Measurements from ENCODE around the gene PTPRJ.
"Not testable (repeated sequence)": the region's sequence is repeated elsewhere in the genome, so short reads cannot be mapped to it uniquely, and the experiment has no call there.

Gene PTPRJ

DNA sequence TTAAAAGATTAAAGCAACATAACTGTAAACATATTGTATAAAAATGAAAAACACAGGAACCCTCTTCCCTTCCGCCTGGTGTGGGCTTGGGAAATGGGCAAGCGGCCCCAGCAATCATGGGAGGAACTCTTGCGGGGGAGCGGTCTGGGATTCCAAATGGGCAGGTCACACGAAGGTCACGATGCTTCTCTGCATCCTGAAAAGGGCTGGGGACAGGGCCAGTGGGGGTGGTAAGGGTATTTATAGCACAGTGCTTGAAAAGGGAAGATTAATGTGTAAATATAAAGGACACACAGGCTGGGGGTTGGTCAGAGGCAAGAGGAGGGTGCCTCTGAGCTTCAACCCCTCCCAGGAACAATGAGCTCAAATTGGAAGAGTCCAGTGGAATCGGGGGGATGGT is 189.4 kb downstream of the PTPRJ start:
- no peak for DNase-seq

DNA sequence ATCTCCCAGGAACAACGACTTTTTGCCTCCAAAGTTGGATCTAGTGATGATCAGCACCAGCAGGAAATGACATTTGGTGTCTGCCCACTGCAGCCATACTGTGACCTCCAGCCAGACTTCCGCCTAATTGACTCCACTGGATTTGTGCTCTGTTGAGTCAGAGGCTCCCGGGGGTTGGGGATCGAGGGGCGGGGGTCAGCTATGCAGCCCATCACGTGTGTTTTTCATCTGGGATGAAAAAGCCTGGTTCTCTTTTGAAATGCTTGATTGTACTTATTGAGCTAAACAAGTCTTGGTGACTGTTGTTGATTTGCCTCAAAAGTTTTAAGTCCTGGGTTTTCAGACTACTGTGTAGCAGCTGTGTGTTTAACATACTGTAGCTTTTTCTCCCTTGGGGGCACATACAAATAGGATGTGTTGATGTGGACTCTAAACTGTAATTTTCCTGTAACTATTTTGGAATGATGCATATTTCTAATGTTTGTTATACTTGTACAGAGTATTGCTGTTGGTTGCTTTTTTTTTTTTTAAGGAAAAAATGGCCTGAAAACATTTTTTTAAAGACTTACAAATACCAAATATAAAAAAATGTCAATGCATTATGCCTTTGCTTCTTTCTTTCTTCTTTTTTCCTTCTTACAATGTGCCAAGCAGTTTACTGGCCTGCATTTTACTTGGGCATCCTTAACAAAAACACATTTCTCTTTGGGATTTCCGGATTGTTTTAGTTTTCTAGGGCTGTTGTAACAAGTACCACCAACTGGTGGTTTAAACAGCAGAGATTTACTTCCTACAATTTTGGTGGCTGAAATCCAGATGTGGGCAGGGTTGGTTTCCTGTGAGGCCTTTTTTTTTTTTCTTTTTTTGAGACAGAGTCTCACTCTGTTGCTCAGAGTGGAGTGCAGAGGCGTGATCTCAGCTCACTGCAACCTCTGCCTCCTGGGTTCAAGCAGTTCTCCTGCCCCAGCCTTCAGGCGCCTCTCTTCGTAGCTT is 190.2 kb downstream of the PTPRJ start:
- DNase-seq: no peak

DNA sequence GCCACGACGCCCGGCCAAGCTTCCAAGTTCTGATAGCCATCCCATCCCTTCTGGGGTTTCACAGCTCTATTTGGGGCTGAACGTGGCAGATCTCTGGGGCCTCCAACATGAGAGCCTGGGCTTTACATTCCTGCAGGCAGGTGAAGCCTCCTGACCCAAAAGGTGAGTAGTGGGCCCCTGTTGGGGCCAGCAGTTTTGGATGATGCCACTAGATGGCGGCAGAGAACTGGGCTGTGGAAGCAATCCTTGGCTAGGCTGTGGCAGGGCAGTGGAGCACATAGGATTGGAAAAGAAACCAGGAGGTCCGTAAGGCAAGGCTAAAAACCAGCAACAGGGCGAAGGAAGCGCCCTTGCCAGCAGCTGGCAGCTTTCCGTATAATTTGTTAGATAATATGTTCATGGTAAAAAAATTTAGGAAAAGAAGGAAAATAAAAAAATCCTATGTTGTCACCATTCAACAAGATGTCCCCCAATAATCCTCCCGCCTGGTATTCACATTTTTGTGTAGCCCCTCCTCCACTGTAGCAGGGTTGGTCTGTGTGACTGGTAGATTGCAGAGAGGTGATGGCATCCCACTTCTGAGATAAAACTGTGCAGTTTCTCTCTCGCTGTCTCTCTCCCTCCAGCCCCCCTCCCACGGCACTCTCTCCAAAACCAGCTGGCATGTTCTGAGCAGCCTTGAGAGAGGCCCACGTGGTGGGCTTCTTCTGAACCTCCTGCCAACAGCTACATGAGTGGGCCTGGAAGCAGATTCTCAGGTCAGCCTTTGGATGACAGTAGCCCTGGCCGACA is 192.7 kb downstream of the PTPRJ start:
- DNase-seq: peak; percentile 53

DNA sequence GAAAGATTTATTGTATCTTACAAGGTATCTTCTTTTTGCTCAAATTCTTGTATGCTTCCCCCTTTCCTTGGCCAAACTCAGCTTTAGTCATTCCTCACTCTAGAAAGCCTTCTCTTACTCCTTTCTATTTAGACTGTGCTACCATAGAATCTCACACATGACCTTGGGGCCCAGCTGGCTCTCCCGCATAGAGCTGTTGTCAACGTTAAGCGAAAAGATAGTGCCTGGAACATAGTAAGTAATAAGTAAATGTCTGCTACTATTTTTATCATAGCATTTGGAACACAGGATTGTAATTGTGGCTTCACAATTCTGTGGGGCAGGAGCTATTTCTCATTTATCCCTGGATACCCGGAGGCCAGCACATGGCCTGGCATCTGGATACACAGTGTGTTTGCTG is 197.3 kb downstream of the PTPRJ start:
- no peak for DNase-seq

DNA sequence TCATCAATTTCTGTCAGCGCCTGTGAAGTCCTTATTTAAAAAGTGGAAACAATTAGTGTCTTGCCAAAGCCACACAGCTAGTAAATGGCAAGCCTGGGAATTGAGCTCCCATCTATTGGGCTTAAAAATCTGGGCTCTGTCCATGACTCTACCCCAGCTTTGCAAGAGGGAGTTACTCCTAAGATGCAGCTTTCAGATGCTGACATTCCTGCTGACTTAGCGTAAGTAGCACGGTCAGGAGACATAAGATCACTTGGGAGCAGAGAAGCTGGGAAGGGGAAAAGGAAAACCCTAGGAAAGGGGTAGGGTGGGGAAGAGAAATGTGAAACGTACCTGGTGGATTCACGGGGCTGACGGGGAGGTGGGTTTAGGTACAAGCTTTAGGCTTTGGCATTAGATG is 200.3 kb downstream of the PTPRJ start:
- no peak for DNase-seq

DNA sequence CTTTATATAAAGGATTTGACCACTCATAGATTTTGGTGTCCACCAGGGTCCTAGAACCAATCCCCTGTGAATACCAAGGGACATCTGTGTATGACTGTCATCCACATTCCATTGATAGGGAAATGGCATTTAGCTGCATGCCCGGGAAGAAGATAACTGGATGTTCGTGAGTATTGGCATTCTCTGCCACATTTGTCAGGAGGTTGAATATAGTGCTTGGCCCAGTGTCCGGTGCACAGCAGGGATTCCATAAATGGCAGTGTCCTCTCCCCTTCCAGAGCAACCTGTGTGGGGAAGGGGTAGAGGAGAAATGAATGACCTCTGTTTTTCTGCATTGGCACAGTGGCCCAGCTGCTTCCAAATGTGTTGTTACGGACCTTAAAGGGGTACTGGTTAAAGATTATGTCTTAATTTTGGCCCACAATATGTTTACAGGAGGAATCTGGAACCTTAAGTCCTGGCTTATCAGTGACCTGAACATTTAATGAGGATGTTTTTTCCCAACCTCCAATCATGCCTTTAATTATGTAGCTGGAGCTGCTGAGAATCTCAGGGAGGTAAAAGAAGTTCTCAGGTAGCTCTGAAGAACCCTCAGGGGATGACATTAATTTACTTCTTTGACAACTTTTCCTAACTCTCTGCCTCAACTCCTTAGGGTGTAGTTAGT is 202.6 kb downstream of the PTPRJ start:
- DNase-seq: no peak

DNA sequence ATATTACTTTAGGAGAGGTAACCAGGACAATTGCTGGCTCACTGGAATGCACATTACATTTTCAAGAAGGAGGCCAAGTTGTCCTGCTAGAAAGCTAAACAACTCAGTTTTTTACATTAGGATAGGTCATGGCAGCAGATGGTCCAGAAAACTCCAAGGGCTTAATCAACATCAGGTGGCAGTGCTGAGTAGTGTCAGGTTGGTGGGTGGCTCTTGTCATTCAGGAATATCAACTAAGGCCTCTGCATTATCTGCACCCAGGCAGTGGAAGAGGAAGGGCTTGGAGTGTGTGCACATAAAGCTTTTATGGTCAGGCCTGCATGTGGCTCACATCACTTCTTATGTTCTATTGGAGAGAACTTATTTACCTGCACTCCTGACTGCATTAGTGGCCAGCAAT is 204.1 kb downstream of the PTPRJ start:
- DNase-seq: no peak

DNA sequence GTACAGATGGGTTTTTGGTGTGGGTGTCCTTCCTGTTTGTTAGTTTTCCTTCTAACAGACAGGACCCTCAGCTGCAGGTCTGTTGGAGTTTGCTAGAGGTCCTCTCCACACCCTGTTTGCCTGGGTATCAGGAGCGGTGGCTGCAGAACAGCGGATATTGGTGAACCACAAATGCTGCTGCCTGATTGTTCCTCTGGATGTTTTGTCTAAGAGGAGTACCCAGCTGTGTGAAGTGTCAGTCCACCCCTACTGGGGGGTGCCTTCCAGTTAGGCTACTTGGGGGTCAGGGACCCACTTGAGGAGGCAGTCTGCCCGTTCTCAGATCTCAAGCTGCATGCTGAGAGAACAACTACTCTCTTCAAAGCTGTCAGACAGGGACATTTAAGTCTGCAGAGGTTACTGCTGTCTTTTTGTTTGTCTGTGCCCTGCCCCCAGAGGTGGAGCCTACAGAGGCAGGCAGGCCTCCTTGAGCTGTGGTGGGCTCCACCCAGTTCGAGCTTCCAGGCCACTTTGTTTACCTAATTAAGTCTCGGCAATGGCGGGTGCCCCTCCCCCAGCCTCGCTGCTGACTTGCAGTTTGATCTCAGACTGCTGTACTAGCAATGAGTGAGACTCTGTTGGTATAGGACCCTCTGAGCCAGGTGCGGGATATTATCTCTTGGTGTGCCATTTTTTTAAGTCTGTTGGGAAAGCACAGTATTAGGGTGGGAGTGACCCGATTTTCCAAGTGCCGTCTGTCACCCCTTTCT is 210.7 kb downstream of the PTPRJ start:
- DNase-seq: not testable (repeated sequence)

DNA sequence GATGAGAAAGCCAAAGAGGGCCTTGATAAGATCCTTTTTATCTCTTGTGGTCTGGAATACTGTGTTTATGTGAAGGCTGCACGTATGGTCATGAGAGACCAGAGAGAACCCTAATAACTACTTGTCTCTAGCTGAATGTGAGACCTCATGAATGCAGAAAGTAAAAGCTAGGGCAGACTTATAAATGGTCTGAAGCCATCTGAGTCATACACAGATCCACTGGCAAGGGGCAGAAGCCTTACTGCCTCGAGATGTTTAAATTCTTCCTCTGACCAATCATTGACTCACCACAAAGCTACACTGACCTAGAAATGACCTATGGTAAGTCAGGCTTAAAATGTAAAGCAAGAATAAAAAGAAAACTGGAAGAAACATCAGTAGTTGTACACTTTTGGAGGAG is 213.5 kb downstream of the PTPRJ start:
- no peak for DNase-seq

DNA sequence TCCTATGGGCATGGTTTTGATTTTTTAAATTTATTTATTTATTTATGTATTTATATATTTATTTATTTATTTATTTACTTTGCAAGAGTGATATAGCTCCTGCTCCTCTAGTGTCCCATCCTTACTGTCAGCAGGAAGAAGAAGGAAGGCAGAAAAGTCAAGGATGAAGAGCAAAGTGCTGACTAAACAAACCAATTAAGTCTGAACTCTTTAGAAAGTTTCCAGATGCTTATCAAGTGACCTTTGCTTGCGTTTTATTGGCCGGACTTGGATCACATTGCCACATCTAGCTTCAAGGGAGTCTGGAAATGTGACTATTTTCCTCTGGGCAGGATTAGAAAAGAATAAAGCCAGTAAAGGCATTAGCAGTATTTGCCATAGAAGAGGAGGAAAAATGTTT is 227.5 kb downstream of the PTPRJ start:
- no peak for DNase-seq

DNA sequence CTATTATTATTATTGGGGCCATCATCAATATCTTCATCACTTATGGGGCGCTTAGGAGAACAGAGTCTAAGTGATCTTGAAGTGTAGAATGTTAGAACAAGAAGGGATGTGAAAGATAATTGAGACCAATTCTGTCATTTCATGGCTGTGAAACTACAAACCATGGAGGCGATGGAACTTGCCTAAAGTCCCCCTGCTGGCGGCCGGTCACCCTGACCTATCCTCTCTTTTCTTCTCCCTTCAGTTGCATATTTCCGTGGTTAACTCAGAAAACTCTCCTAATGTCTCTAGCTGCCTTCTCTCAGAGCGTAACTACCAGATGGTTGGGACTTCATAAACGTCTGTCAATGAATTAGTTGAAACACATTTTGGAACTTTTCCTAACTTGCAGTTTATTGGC is 229.7 kb downstream of the PTPRJ start:
- DNase-seq: no peak

DNA sequence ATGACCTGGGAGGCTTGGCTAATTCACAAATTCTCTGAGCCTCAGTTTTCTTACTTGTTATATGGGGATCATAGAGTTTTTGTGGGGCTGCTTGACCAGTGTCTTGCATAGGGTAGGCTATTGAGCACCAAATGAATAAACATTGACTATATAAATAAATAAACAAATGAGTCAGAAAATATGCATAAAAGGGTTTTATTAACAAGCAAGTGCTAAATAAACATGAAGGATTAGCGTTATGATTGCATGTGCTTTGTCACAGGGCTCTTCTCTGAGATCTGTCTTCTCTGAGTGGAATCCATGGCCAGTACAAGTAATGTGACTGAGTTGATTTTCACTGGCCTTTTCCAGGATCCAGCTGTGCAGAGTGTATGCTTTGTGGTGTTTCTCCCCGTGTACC is 236.2 kb downstream of the PTPRJ start, which contains the start of gene OR4B1:
Gene OR4B1 (plus strand): TSS at position 301 of the 400 bp plus-strand sequence. CDS start 0 bp downstream, at position 301.
- DNase-seq: no peak

All from COR-L47 (cell line).